GM13976 (cell line): ENCODE results near the gene ANK3.

ENCODE experiments used
- DNase-seq: peaks from one replicate; pipeline ENCODE4 v3.0.0; 2012; ENCODE audit warnings: low spot score
- in situ Hi-C: fragments of 300-500 bp; cut with MboI; formaldehyde crosslinking; loops from one replicate; pipeline ENCODE4 v1.12.0; 2022; ENCODE audit warnings: low sequenced_read_pairs, mixed read lengths, inconsistent platforms; ENCODE audit not compliant: unreplicated experiment
- TF ChIP-seq, protein P1 (sequence below): IDR thresholded peaks from 2 replicates; pipeline ENCODE4 v1.5.1; 2012; ENCODE audit warnings: borderline replicate concordance, mild to moderate bottlenecking; ENCODE audit not compliant: insufficient read depth; ENCODE audit errors: extremely low read depth, missing control alignments, control extremely low read depth

ANK3 gene

DNA sequence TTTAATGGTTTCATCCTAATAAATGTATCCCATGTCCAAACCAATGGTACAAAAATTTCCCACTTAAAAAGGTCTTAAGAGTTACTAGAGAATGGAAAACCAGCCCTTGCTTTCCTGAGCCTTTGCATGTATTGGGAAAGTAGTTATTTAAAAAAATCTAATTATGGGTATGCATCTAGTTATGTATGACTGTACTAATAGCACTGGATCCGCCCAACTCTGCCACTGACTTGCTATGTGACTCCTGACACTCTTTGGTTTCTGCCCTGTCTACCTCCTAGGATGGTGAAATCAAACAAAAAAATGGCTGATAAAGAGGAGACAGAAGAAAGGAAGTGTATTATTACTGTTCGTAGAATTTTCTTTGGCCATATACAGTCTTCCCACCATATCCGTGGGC, 372.9 kb downstream of the ANK3 start:
- in situ Hi-C loops: no loop called here
- DNase-seq: no peak

DNA sequence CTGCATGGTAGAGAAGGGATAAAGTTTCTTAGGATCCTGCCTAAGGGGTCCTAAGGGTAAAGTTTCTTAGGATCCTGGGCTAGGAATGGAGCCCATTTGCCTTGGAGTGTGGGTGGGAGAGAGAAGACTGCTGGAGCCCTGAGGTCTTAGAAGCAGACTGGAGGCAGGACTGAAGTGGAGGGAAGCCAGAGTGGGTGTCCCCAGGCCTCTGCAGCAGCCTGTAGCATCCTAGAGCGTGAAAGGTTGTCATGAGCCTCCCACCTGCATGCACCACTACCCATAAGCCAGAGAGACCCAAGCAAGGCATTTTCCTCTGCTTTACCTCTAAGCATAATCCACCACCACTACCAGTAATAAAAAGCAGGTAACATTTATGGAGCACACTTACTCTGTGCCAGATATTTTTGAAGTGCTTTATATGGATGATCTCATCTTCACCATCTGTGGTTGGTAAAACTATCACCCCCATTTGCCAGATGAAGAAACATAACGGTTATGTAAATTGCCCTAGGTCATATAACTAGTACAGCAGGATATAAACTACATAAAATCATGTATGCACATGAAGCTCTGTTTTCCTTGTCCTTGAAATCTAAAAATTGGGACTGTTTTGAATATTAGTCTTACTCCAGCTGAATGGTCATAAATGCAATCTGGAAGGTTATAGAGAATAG, 379.8 kb downstream of the ANK3 start:
- in situ Hi-C loops: no loop called here
- no peak for DNase-seq
- TF ChIP-seq, protein P1, sequence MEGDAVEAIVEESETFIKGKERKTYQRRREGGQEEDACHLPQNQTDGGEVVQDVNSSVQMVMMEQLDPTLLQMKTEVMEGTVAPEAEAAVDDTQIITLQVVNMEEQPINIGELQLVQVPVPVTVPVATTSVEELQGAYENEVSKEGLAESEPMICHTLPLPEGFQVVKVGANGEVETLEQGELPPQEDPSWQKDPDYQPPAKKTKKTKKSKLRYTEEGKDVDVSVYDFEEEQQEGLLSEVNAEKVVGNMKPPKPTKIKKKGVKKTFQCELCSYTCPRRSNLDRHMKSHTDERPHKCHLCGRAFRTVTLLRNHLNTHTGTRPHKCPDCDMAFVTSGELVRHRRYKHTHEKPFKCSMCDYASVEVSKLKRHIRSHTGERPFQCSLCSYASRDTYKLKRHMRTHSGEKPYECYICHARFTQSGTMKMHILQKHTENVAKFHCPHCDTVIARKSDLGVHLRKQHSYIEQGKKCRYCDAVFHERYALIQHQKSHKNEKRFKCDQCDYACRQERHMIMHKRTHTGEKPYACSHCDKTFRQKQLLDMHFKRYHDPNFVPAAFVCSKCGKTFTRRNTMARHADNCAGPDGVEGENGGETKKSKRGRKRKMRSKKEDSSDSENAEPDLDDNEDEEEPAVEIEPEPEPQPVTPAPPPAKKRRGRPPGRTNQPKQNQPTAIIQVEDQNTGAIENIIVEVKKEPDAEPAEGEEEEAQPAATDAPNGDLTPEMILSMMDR: no peak

More for the DNA sequence above, 372.9 kb downstream of the ANK3 start:
- TF ChIP-seq, protein P1: no peak

DNA sequence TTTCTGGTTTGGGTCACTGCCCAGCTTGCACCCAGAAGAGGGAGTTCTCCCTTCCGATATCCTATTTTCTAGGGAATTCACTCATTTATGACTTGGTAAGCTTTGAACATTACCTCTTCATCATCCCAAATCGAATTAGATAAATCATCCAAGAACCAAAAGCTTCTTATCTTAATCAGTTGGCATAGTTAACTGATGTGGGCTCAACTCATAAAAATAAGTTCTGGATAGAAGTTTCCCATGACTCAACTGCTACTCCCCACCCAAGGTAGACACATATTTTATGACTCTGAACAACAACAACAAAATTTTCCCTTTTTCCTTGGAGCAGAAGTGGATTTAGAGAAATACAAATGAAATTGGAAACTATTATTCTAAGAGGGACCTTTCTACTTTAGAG, 380.4 kb downstream of the ANK3 start:
- in situ Hi-C loops: no loop called here
- no peak for DNase-seq
- TF ChIP-seq, protein P1: no peak

DNA sequence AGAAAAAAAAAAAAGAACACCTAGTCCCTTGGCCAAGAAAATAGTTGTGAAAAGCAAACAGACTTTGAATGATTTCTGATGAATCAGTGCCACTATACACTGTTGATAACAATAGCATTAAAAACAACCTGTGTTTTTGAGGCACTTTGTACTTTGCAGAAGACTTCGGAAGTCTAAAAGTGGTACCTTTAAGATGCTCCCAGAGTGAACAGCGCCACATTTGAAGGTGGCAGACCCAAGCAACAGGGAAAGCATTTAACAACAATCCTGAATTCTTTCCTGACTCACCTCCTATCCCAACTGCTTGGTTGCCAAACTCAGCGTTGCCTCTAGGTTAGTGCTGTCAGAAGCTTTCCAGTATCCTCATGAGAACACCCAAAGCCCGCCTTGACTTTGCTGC, 380.9 kb downstream of the ANK3 start:
- TF ChIP-seq, protein P1: no peak
- in situ Hi-C loops: no loop called here
- no peak for DNase-seq

DNA sequence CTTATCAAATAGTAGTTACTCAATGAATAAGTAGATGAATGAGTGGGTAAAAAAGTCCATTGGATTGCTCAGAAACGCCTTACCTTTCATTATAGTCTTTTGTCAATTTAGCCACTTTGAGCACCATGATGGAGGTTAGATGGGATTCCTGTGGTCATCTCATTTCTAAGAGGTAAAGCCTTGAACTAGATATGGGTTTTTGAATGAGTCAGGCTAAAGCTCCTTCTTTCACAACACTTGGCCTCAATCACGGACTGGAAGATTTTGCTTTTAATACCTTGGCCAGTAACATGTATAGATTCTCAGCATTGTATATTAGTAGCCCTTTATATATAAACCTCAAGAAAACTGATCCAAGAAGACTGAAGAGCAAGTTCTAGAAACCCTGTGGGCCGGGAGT, 383.6 kb downstream of the ANK3 start:
- no peak for DNase-seq
- in situ Hi-C loops: no loop called here
- TF ChIP-seq, protein P1: no peak

DNA sequence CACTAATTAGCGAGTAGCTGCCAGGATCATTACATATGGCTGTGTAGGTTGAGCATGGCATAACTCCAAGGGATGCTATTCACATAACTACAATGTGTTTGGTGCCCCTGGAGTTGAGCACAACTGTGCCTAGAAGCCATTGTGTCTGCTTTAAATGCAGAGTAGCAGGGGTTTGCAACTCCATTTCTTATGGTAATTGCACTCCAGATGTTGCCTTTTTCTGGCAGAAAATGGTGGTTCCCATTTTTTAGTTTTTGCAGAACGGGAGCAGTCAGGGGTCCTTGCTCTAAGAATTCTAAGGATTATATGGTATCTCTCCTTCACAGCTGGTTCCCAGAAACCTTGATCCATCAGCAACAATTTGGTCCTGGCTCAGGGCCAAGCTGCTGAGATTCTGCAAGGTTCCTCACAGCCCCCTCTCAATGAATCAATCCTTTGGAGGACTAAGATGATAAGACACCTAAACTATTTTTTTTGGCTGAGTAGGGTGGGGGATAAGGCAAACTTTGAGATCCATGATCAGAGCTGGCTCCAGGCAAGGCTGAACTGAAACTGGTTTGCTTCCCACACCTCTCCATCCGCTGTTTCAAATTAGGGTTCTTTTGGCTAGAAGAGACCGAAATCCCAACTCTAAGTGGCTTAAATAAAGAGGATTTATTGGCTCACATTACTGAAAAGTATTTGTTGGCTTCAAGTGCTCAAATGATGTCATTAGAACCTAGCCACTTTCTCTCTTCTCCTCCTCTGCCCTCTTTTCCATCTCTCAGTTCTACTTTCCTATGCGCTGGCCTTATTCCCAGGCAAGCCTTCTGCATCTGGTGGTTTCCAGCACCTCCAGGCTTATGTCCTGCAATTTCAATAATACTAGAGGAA, 385.8 kb downstream of the ANK3 start:
- TF ChIP-seq, protein P1: no peak
- in situ Hi-C loops: no loop called here
- no peak for DNase-seq
